Fibroblast of gingiva (primary cell): ENCODE data around the gene TRHDE.

Source experiments
- DNase-seq: peaks from one replicate; pipeline ENCODE4 v3.0.0-alpha.2; 2011; ENCODE audit warnings: low read depth

TRHDE gene, protein sequence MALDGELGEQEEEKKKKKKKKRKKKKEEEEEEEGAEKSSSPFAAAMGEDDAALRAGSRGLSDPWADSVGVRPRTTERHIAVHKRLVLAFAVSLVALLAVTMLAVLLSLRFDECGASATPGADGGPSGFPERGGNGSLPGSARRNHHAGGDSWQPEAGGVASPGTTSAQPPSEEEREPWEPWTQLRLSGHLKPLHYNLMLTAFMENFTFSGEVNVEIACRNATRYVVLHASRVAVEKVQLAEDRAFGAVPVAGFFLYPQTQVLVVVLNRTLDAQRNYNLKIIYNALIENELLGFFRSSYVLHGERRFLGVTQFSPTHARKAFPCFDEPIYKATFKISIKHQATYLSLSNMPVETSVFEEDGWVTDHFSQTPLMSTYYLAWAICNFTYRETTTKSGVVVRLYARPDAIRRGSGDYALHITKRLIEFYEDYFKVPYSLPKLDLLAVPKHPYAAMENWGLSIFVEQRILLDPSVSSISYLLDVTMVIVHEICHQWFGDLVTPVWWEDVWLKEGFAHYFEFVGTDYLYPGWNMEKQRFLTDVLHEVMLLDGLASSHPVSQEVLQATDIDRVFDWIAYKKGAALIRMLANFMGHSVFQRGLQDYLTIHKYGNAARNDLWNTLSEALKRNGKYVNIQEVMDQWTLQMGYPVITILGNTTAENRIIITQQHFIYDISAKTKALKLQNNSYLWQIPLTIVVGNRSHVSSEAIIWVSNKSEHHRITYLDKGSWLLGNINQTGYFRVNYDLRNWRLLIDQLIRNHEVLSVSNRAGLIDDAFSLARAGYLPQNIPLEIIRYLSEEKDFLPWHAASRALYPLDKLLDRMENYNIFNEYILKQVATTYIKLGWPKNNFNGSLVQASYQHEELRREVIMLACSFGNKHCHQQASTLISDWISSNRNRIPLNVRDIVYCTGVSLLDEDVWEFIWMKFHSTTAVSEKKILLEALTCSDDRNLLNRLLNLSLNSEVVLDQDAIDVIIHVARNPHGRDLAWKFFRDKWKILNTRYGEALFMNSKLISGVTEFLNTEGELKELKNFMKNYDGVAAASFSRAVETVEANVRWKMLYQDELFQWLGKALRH

DNA sequence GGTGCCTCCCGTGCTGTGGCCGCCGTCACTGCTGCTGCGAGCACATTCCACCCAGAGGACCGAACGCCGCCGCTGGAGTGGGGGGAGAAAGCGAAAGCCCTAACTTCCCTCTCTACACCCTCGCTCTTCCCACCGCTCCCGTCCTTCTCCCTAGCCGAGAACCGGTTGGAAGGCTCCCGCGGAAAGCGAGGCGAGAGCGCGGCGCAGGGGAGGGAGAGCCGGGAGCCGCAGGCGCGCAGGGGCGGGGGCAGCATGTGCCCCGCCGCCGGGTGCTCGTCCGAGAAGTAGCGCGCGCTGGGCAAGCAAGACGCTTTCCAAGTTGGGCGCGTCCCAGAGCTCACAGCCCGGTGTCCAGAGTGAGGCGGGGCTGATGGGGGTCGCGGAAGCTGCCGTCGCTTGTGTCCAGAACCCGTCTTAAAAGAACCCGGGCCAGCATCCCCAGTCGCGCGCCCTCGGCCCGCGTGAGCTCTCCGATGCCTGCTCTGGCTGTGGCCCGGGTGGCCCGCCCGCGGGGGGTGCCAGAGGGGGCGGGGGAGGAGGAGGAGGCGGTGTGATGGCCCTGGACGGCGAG is at the start of gene TRHDE:
Gene TRHDE (plus strand): TSS at position 280 of the 571 bp plus-strand sequence. CDS start 274 bp downstream, at position 554.
- peak; percentile 75 for DNase-seq

DNA sequence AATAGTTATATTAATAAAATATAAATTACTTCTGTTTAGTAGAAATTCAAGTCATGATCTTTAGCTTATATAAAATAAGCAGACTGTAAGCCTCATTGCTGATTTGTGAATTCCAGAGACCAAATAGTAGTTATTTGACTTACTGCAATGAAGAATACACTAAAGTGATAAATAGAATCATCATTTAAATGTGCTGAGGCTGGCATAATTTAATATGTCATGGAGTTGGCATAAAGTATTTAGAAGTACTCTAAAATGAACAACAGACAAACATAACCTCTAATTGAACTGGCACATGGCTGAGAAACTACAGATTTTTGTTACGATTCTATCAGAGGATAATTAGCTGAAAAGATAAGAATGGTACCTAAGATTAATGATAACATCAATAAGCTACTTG is 45.7 kb upstream of the TRHDE start:
- DNase-seq: no peak

DNA sequence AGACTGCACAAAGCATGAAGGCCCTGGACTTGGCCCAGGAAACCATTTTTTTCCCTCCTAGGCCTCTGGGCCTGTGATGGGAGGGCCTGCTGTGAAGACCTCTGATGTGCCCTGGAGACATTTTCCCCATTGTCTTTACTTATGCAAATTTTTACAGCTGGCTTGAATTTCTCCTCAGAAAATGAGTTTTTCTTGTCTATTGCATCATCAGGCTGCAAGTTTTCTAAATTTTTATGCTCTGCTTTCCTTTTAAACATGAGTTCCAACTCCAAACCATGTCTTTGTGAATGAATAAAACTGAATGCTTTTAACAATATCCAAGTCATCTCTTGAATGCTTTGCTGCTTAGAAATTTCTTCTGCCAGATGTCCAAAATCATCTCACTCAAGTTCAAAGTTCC is 43.7 kb upstream of the TRHDE start:
- peak; percentile 24 for DNase-seq

DNA sequence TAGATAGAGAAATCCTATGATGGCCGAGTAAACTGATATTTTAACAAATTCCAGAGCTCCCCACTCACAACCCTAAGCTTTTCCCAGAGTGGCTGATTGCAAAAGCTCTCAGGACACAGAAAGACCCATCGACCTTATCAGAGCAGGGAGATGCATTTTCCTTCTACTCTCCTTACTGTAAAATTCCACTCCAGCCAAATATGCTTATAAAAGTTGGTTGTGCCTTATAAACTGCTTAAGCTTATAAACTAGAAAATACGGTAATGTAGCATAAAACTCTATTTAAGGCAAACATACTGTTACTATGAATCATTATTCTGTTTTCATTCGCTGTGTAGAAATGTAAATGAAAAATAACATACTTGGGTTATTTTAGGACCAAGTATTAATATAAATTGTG is 41.6 kb upstream of the TRHDE start:
- DNase-seq: peak; percentile 76

DNA sequence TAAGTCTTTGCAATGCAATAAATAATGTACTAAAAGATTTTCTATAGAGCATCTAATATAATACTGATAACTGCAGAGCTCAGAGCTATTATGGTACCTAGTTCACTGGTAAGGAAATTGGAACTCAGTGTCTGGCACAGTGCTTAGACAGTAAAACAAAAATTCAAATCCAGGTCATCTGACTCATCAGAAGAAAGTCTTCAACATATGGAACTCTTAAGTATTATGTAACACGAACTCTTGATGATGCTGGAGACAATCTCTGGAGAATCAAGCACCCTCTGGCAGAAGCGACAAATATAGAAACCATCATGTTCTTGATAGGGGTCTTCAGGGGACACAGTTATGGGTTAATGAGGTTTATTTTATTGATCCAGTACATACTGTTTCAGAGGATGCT is 37.3 kb upstream of the TRHDE start:
- DNase-seq: no peak

DNA sequence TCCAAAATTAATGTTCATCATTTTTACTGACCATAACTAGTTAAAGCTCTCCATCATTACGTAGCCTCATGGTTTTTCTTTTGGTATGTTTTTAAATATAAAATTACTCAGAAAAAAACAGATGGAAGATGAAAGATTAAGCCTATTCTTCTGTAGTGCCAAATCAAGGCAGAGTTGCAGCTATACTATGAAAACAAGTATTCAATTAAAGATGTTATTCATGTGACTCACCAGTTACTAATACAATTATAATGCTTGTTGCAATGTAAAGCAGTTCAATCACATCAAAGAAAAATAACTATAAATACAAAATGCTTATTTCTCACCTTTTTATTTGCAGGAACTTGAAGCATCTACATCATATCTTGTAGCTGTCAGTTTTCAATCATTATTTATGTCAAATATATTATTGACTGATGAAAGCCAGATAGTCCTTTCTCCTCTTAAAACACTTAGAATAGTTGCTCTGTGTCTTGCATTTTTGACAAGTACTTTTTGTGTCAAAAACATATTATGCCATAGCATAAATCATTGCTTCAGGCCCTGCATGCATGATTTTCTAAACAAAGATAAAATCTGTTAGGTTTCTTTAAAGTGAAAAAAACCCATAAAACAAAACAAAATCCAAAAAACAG is 36.0 kb upstream of the TRHDE start:
- peak; percentile 11 for DNase-seq

DNA sequence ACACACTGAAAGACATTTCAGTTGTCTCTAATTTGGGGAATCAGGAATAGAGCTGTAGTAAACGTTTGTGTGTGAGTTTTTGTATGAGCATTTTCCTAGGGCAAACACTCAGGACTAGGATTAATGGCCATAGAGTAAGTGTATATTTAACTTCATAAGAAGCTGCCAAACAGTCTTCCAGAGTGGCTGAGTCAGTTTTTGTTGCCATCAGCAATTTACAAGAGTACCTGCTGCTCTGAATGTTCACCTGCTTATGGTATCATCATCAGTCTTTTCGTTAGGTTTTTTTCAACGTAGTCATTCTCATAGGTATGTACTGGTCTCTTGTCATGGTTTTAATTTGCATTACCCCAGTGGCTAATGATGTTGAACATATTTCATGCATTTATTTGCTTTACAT is 30.6 kb upstream of the TRHDE start:
- DNase-seq: no peak

DNA sequence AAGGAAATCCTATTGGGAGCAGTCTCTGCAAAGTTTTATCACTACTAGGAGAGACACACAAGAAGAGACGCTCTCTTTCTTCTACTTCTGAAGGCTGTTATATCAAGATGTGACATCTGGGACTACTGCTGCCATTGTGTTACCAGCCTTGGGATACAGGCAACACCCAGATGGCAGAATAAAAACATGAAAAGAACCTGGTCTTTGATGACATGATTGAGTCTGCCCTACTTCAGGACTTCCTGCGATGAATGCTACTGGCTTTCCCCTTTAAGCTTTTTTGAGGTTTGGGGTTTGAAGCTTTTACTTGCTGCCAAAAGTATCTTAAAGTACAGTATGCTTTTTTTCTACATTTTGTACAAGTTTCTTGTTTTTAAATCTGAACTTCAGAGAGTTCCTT is 29.2 kb upstream of the TRHDE start:
- no peak for DNase-seq

DNA sequence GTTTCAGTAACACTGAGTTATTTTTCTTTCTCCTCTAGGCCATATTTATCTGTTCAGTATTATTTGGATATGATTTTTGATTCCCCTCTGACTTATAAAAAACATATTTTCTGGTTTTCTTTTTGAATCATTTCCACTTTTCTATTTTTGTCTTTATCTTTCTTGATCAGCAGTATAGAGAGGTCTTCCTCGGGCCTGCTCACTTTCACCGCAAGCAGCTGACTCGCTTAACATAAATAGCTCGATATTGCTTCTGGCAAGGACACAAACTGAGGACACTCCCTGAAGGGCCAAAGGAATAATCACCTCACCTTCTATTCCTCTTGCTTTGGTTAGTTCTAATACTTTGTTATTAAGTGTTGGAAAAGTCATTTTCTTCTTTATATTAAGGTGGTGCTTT is 25.8 kb upstream of the TRHDE start:
- DNase-seq: no peak

DNA sequence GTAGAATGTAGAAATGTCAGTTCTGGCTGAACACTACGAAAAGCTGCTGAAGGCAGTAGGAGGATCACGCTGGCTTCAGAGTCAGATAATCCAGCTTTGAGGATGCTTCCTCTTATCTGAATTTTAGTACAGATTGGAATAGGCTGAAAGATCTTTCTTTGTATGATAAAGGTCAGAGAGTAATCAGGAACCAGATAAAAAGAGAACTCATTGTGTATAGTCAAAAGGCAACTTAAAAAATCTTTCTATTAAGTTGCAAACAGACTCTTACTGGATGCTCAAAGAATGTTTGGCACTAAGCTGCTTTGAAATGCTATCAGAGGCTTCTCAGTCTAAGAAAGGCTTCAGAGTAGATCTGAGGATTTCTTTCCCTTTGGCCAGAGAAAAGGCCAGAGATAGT is 21.8 kb upstream of the TRHDE start:
- DNase-seq: no peak

DNA sequence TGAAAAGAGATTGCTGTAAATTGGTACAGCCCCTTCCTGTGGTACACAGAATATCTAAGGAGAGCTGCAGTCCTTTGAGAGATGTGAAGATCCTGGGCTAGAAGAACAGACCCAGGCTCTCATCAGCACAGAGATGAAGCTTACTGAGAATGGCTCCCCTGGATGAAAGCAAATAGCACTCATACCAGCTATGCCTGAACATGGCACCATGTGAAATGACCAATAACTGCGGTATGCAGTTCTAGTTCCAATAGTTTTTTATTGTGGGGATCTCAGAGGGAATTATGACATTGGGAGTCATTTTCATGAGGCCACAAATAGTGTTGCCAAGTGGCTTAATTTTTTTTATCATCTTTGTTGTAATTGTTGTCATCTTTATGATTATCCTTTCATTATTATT is 15.4 kb upstream of the TRHDE start:
- DNase-seq: no peak

DNA sequence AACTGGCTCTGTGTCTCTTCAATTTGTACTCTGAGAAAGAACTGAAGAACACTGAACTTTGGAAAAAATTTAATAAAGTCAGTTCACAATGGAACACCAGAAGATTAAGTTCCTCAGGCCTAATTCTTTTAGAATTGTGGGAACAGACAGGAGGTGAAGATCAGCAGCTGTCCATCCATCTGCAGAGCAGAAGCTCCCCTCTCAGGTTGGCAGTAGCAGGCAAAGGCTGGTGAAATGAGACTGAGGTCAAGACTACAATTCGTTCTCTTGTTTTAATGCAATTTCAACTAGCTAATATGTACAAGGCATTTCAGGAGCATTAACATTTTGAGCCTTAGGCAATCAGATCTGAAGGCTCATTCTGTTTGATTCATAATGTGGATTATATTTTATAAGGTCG is 10.3 kb upstream of the TRHDE start:
- no peak for DNase-seq

DNA sequence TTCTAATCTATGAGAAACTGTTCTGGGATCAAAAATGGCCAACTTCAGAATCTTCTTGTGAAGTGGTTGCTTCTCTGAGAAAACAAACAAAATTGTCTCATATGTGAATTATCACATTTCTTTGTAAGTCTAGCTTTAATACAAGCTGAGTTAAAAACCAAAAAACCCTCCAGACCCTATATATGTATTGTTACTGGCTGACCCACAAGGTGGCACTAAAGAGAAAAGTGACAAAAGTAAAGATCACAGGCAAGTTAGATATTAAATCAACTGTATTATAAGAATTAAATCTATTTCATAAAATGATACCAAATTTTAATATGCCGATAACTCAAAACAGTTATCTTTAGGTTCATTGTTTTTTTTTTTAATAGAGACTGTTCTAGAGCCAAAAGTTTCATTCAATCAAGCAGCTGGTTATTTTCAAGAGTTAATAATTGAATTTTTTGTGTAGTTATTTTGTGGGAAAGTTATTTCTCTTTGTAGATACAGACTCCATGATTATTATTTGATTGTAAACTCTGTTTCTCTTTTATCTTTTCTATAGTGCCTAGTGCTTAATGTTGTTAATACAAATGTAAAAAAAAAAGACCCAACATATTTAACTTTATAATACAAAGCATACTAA is 7.5 kb upstream of the TRHDE start:
- no peak for DNase-seq

DNA sequence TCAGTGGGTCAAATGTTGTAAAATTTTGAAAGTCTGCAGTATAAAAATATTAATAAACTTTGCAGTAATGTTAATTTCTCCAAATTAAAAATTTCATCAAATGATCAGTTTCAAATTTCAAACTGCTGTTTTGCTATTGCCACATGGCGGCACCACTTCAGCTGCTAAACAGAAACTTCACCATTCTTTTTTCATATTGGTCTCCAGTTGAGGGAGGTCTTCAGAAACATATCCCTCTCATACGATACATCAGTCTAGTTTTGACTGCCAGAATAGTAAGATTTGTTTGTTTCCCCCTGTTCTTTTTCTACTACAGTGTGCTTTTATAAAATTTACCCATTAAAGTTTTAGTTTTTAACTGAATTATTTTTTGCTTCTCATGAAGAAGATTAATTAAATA is 4.2 kb upstream of the TRHDE start:
- peak; percentile 34 for DNase-seq

DNA sequence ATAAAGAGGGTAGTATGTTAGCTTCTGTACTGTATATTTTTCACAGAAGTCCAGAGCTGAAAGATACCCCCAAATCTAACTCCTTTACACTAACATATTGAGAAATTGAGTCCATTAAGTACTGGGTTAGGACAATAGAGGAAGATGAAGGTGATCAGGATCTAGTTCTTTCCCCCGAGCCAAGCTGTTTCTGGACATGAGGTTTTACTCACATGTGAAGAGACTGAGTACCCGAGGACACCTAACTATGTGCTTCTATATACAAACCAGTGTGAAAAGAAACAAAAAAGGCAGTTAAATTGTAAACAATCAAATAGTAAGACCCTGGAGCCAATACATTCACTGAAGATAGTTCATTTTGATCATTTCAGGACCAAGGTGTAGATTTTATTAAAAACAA is 3.8 kb upstream of the TRHDE start:
- DNase-seq: no peak

DNA sequence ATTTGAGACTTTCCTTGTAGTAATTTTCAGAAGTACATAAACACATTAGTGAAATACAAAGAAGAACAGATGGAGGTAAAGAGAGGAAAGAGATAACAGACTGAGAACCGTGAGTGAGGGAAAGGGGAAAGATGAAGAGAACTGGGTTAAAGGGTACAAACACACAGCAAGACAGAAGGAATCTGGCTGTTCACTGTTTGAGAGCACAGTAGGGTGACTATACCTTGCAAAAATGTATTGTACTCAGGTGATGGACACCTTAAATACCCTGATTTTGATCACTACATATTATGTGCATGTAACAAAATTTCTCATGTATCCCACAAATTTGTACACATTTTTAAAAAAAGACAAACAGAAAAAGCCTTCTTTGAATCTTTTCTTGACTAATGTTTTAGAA is 2.7 kb upstream of the TRHDE start:
- no peak for DNase-seq

DNA sequence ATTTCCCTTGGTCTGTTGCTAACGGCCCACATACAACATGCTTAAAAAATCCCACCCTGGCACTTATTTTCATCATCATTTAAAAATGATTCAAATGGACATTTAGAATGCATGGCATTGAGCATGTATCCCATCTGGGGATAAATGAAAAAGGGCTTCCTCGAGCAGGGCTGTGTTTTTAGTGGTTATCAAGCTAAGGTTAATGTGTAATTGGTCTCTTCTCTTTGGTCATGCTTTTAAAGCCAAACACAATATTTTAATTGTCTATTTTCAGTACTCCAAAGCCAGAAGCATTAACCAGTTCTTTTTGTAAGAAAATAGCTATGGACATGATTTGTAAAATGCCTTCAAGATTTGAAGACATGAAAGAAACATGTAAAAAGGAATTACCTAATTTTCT is 1.9 kb upstream of the TRHDE start:
- no peak for DNase-seq

DNA sequence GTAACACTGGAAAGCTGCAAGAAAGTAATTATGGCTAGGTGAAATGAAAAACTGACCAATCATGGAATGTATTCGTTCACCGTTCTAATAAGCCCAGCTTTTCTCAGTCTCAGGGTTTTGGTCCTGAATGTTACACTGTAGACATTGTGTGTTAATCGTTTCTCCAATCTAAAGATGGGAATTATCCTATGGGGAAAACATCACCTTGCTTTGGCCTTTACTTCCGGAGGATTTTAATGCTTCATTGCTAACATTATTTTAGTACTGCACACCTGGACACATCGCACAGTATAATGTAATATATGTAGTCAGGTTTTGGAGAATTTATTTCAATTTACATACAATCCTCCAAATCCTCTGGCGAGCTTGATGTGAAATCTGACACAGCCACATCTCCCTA is 1.2 kb upstream of the TRHDE start:
- no peak for DNase-seq

DNA sequence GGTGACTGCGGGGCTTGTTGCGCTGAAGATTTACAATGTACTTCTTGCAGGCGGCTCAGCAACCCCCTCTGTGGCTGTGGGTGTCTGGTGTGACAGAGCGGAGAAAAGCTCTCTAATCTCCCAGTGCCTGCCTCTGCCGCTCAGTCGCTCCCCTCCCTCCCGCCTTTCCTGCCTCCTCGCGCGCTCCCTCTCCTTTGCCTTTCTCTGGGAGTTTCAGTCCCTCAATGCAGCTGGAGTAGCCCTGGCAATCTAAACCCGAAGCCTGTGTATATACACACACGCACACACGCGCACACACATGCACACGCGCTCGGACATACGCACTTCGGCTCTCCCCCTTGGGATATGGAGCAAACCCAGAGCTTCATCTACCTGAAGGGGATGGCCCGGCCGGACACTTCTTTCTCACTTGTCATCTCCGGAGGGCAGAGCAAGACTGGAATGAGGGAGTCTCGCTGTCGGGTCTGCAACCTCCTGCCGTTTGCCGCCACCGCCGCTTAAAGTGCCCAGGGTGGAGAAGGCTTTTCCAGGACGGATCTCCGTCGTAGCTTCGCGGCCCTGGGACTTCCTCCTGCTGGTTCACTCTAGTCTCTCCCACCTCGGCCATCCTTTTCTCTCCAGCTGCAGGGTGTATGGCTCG is 599 bp upstream of the TRHDE start:
- DNase-seq: peak; percentile 49

DNA sequence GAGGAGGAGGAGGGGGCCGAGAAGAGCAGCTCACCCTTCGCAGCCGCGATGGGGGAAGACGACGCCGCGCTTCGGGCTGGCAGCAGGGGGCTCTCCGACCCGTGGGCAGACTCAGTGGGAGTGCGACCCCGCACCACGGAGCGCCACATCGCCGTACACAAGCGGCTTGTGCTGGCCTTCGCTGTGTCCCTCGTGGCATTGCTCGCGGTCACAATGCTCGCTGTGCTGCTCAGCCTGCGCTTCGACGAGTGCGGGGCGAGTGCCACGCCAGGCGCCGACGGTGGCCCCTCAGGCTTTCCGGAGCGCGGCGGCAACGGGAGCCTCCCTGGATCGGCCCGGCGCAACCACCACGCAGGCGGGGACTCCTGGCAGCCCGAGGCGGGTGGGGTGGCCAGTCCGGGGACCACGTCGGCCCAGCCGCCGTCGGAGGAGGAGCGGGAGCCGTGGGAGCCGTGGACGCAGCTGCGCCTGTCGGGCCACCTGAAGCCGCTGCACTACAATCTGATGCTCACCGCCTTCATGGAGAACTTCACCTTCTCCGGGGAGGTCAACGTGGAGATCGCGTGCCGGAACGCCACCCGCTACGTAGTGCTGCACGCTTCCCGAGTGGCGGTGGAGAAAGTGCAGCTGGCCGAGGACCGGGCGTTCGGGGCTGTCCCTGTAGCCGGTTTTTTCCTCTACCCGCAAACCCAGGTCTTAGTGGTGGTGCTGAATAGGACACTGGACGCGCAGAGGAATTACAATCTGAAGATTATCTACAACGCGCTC is 745 bp downstream of the TRHDE start:
- DNase-seq: peak; percentile 26
